HG02678 (cell line): Measurements from ENCODE around the gene INKA1.
"Not testable (repeated sequence)": the region's sequence is repeated elsewhere in the genome, so short reads cannot be mapped to it uniquely, and the experiment has no call there.

ENCODE experiments used
- ATAC-seq: cut with Tn5 transposase; IDR thresholded peaks from one replicate; pipeline ENCODE4 v1.9.1; 2021; ENCODE audit warnings: mild to moderate bottlenecking, moderate library complexity; ENCODE audit not compliant: unreplicated experiment

Gene INKA1

DNA sequence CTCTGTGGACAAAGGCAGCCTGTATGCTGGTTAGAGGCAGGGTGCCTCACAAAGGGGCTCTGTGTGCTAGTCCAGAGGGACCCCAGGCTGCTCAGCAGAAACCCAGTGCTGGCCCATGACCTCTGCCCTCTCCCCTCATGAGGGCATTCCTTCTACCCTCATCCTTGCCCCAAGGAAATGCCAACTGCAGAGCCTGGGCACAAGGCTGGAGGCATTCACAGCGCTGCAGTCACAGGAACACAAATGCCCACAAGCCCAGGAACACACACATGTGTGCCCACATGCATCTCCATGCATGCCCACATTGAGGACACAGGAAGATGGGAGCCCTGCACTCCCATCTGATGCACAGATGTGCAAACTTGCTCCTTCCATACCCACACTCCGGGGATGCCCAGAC, 3.8 kb downstream of the INKA1 start:
- ATAC-seq: no peak

DNA sequence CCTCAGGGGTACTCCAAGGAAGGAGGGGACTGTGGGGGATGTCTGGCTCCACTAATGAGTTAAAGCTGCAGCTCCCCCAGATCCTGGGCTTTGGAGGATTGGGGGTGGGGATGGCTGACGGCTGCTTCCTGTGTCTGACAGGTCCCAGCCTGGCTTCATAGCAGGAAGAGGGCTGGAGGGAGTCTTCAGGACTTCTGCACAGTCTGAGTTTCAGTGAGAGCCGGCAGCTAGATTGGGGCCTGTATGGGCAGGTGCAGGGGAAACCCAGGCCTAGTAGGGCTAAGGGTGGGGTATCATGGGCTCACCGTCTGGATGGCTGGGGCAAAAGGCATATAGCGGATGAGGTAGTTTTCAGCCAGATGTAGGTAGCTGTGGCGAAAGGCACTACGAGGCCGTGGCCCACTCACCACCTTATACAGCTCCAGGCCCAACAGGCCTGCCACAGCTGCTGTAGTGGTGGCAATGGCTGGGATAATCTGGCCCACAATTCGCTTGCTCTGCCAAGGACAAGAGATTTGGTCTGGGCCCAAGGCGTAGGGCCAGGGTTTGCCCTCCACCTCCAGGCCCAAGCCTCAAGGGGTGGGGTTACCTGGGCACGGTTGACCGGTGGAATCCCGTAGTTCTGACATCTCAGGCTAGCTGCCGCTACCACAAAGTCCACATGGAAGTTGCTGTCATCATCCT, 4.5 kb downstream of the INKA1 start:
- no peak for ATAC-seq

GRCh38 chr3:49812916-49813496, 9.9 kb downstream of the INKA1 start:
- ATAC-seq: no peak

DNA sequence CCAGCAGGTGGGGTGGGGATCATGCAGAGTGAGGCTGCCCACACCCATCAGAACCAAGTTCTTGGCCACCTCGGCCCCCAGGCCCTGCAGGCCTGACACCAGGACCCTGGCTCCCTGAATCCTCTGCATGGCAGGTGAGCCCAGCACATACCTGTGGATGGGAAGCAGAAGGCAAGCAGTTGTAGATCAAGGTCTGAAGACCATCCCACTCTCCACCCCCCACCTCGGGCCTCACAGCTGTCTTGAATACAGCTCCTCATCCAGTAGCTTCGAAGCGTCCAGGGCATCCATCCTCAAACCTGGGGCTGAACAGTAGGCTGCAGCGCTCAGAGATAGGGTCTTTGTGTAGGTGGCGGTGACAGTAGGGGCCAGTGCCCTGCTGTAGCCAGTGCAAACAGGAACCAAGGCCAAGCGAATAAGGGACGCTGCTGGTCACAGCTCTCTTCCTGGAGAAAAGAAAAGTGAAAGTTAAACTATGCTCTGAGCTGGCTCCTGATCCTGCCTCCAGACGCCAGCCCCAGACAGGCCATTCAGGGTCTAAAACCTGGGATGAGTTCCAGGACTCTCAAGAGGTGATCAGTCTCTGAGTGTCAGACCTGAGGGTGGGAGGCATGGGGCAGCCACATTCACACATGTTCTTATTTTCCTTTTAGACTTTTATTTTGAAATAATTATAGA, 10.6 kb downstream of the INKA1 start, which contains the start of gene UBA7:
TSS of gene UBA7 (minus strand) at position 457 of the 678 bp plus-strand sequence. CDS start at position 291, 166 bp downstream.
- peak; percentile 70 for ATAC-seq

- ATAC-seq: not testable (repeated sequence)
Observed at GRCh38 chr3:49823131-49823530, 20.1 kb downstream of the INKA1 start.

DNA sequence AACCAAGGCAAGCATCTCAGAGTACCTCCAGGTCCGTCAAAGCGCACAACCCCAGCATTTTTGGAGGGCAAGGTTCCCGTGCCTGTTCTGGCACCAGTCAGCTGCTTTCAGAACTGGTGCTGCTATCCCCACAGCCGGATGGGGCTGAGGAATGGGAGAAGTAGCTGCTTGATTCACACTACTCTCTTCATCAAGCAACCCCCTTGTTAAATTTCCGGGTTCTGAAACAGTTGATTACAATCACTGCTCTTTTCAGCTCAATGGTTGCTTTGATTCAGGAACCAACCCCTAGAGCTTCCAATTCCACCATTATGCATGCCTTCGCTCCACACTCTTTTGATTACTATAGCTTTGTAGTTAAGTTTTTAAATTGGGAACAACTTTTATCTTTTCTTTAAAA, 23.0 kb downstream of the INKA1 start:
- no peak for ATAC-seq

- no peak for ATAC-seq
Observed at GRCh38 chr3:49831341-49831740, 28.3 kb downstream of the INKA1 start.

- no peak for ATAC-seq
Observed at GRCh38 chr3:49839193-49839809, 36.2 kb downstream of the INKA1 start.

GRCh38 chr3:49840388-49840787, 37.3 kb downstream of the INKA1 start:
- no peak for ATAC-seq

GRCh38 chr3:49841126-49841696, 38.1 kb downstream of the INKA1 start:
- no peak for ATAC-seq

DNA sequence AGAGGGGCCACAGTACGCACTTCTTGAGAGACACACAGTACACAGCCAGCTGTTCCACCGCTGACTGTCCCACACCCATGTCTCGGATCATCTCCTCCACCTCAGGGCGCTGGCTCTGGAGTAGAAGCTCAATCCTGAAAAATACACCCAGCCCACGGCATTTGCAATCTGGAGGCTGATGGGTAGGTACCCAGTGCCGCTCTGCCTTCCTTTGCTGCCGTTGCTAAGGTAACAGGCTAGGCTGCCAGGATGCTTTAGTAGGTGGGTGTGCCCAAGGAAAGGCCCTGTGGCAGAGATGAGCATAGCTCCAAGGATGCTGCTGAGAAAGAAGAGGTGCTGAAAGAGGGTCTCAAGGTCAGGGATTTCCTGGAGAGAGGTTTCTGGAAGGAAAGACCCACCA, 38.7 kb downstream of the INKA1 start:
- ATAC-seq: no peak

GRCh38 chr3:49842843-49843517, 39.9 kb downstream of the INKA1 start:
- ATAC-seq: no peak

- ATAC-seq: no peak
Observed at GRCh38 chr3:49844464-49845183, 41.6 kb downstream of the INKA1 start.

DNA sequence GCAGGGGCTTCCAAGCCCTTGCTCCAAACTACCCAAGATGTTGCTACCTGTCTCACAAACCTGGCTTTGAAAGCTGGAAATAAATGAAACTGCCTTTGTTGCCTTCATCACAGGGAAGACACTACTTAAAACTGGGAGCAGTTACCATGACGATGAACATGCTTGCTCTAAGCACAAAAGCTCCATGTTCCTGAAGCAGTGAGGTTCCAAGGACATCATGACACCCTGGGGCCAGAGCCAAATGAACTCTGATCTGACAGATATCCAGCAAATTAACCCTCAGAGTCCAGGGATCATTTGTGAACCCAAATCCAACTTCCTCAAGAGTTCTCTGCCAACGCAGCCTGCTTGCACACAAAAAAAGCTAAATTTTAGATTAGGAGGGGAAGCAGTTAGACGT, 42.6 kb downstream of the INKA1 start:
- ATAC-seq: no peak
